Measurements from ENCODE around the gene SUPT3H. TPM values are rescaled to one million over a fixed set of nuclear protein-coding genes. Genes with fewer than 3 reads are reported as not detected.

The SUPT3H gene
- total RNA-seq, 3 donors from 2014 or later, result 3.0 to 8.1 (median 3.5) TPM

DNA sequence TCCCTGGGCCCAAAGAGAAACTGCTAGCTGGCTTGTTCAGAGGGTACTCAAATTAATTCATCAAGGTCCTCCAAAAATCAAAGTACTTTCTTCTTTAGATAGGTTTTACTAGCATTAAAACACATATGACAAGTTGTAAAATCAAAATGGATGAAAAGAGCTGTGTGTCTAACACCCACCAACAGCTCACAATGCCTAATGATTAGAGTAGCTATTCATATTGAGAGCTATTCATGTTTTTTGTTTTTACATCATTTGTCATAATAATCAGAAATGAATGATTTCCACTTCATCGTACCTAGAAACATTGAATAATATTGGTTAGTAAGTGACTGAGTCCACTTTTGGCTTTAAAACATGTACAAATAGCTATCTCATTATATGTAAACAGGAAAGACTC lies 339.5 kb downstream of the SUPT3H start:
- TF ChIP-seq, protein P1, sequence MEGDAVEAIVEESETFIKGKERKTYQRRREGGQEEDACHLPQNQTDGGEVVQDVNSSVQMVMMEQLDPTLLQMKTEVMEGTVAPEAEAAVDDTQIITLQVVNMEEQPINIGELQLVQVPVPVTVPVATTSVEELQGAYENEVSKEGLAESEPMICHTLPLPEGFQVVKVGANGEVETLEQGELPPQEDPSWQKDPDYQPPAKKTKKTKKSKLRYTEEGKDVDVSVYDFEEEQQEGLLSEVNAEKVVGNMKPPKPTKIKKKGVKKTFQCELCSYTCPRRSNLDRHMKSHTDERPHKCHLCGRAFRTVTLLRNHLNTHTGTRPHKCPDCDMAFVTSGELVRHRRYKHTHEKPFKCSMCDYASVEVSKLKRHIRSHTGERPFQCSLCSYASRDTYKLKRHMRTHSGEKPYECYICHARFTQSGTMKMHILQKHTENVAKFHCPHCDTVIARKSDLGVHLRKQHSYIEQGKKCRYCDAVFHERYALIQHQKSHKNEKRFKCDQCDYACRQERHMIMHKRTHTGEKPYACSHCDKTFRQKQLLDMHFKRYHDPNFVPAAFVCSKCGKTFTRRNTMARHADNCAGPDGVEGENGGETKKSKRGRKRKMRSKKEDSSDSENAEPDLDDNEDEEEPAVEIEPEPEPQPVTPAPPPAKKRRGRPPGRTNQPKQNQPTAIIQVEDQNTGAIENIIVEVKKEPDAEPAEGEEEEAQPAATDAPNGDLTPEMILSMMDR (IDR thresholded peaks at IDR 0.05), result no peak
- Histone ChIP-seq H3K4me1 (ENCODE audit: low read depth) (no peaks in the 10 kb centered on the region), H3K9me3 (no peaks in the 10 kb centered on the region), H3K4me3 (no peak overlapping the region), H3K36me3 (ENCODE audit: low read depth) (no peaks in the 10 kb centered on the region)
- ATAC-seq, result no peak
- intact Hi-C loops (cut with DNase I, micrococcal nuclease), result no loop called here
- DNase-seq, result no peak

DNA sequence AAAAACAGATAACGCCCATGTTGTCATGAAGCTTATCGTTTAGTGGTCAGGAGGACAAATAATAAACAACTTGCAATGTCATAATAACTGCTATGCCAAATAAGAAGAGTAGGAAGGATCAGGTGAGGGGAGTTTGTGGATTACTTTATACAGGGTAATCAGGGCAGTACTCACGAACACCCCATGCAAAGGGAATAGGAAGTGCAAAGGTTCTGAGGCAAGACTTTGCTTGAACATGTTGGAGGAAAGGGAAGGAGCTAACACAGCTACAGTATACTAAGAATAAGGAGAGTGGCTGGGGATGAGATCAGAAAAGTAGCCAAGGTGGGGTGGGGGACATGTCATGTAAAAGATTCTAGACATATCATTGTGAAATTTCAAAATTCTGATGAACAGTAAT lies 341.6 kb downstream of the SUPT3H start:
- H3K4me1 ChIP-seq (ENCODE audit: low read depth), result no peaks in the 10 kb centered on the region
- no peaks in the 10 kb centered on the region for H3K9me3 ChIP-seq
- TF ChIP-seq, protein P1 (IDR thresholded peaks at IDR 0.05), result no peak
- intact Hi-C loops (cut with DNase I, micrococcal nuclease), result no loop called here
- no peak overlapping the region for H3K4me3 ChIP-seq
- H3K36me3 ChIP-seq (ENCODE audit: low read depth), result no peaks in the 10 kb centered on the region
- ATAC-seq, result no peak
- no peak for DNase-seq

DNA sequence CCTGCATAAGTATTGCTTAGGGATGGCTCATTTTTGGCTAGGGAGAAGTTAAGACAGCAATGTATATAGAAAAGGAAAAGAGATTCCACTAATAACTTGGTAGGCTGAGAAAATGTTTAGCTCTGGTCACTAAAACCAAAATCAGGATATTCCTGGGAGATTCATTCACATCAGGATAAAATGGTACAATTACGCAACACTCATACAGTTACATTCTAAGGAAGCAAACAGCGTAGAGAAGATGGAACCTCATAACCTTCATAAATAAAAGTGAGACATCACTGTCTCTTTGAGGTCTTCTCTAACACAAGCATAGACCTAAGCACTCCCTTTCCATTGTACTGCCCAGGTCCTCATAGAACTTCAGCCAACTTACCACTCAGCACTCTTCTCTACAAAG lies 345.3 kb downstream of the SUPT3H start:
- ATAC-seq (no peak), DNase-seq (no peak)
- no peaks in the 10 kb centered on the region for H3K36me3 ChIP-seq (ENCODE audit: low read depth)
- peaks cover 4% of the 10 kb centered on the region for H3K9me3 ChIP-seq
- no peaks in the 10 kb centered on the region for H3K4me1 ChIP-seq (ENCODE audit: low read depth)
- TF ChIP-seq, protein P1 (IDR thresholded peaks at IDR 0.05), result no peak
- intact Hi-C loops (cut with DNase I, micrococcal nuclease), result no loop called here
- no peak overlapping the region for H3K4me3 ChIP-seq

DNA sequence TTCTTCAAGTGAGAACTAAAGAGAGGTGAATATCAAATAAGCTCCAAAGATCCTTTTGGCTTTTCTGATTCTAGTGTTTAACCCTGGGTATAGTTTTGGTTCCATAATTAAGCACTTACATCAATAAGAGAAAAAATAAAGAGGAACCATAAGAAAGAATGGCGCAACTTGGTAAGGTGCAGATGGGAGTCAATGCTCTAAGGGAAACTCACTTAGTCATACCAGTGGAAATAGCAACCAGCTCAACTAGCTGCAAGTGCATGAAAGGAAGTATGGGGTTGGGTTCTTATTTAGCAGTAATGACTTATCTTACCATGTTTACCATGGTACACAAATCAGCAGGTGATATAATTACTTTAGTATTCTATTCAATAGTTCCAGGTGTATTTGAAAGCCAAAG lies 346.1 kb downstream of the SUPT3H start:
- Histone ChIP-seq H3K36me3 (ENCODE audit: low read depth) (no peaks in the 10 kb centered on the region), H3K9me3 (peaks cover 4% of the 10 kb centered on the region), H3K4me3 (no peak overlapping the region), H3K4me1 (ENCODE audit: low read depth) (no peaks in the 10 kb centered on the region)
- intact Hi-C loops (cut with DNase I, micrococcal nuclease), result no loop called here
- ATAC-seq (no peak), DNase-seq (no peak)
- TF ChIP-seq, protein P1 (IDR thresholded peaks at IDR 0.05), result no peak

DNA sequence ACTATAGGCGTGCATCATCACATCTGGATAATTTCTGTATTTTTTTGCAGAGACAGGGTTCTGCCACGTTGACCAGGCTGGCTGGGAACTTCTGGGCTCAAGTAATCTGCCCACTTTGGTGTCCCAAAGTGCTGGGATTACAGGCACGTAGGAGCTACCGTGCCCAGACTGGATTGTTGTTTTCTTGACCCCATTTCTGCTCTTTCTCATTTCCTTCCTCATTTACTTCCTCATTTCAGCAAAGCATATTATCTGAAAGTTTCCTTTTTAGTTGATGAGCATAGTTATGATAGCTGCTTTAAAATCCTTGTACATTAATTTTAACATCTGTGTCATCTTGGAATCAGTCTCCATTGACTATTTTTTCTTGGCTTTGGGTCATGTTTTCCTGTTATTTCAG lies 350.6 kb downstream of the SUPT3H start:
- H3K9me3 ChIP-seq, result peaks cover 4% of the 10 kb centered on the region
- DNase-seq (no peak), ATAC-seq (no peak)
- H3K4me3 ChIP-seq, result no peak overlapping the region
- no peaks in the 10 kb centered on the region for H3K4me1 ChIP-seq (ENCODE audit: low read depth)
- H3K36me3 ChIP-seq (ENCODE audit: low read depth), result no peaks in the 10 kb centered on the region
- TF ChIP-seq, protein P1 (IDR thresholded peaks at IDR 0.05), result no peak
- intact Hi-C loops (cut with DNase I, micrococcal nuclease), result no loop called here

DNA sequence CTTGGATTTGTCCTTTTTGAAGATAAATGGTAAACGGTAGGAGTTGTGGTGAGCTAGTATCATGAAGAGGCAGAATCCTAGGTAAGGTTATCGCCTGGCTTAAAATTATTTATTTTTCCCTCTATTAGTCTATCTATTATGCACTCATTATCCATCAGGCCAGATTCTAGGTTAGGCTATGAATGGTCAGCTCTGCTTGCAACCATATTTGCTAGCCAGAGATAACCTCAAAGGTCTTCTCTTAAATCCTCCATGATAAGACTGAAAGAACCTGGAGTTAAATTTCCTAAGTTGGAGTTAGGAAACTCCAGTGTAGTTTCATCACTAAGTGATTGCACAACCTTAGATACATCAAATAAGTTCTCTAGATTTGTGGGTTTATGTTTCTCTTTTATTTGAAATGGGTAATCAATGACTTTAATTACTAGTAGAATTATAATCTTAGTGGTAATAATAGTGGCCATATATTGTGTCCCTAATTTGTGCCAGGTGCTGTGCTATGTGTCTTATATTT lies 351.7 kb downstream of the SUPT3H start:
- ATAC-seq (no peak), DNase-seq (no peak)
- Histone ChIP-seq H3K9me3 (peaks cover 4% of the 10 kb centered on the region), H3K36me3 (ENCODE audit: low read depth) (no peaks in the 10 kb centered on the region), H3K4me3 (no peak overlapping the region), H3K4me1 (ENCODE audit: low read depth) (no peaks in the 10 kb centered on the region)
- TF ChIP-seq, protein P1 (IDR thresholded peaks at IDR 0.05), result no peak
- intact Hi-C loops (cut with DNase I, micrococcal nuclease), result no loop called here

Measured in mucosa of descending colon (tissue), 3 donors.